Cerebellar cortex (tissue), 1 donor: ENCODE data around the gene DUSP7.
A peak's percentile ranks its signal among the peaks of the same experiment; 100 is the strongest.

Source experiments
- DNase-seq: peaks from one replicate; pipeline ENCODE4 v3.0.0-alpha.2; 2015; ENCODE audit warnings: low spot score

Gene DUSP7

GRCh38 chr3:52068730-52069129 is 12.4 kb upstream of the DUSP7 start:
- DNase-seq: no peak

DNA sequence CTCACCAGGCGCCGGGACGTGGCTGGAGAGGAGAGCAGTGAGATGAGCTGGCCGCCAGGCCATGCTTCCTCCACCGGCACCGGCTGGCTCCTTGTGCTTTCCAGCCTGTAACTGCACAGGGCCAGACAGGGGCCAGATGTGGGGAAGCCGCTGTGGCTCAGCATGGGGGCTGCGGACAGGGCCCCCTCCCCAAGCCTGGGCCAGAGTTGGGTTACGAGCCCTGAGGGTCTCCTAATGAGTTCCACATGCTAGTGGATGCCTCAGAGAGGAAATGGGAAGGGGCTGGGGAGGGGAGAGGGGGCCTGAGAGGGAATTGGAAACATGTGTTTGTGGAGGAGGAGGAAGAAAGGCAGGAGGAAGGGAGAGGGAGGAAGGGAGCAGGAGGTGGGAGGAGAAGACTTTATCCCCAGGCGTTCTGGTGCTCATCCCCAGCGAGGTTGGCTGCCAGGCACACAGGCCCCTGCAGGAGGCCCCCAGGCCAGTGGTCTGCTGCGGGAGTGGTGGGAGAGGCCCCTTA is 11.7 kb upstream of the DUSP7 start:
- no peak for DNase-seq

- DNase-seq: no peak
These were observed 11.2 kb upstream of the DUSP7 start for GRCh38 chr3:52067526-52067925.

DNA sequence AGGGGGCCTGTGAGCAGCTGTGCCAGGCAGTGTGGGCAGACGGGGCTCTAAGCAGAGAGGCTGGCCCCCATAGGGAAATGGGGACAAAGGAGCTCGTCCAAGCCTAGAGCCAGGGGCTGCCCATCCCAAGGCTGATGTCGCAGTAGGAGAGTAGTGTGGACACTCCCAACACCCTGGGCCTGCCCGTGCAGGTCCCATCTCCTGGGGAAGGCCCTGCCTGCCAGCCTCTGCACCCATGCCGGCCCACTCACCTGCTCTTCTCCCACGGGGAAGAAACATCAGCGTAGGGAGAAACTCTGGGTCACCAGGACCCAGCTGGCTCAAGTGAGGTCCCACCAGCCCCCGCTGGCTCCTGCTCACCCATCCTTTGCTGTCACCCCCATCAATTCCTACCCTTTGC is 10.7 kb upstream of the DUSP7 start:
- no peak for DNase-seq

- DNase-seq: no peak
These were observed 8.9 kb upstream of the DUSP7 start for GRCh38 chr3:52065264-52065756.

GRCh38 chr3:52064561-52064960 is 8.2 kb upstream of the DUSP7 start:
- DNase-seq: no peak

DNA sequence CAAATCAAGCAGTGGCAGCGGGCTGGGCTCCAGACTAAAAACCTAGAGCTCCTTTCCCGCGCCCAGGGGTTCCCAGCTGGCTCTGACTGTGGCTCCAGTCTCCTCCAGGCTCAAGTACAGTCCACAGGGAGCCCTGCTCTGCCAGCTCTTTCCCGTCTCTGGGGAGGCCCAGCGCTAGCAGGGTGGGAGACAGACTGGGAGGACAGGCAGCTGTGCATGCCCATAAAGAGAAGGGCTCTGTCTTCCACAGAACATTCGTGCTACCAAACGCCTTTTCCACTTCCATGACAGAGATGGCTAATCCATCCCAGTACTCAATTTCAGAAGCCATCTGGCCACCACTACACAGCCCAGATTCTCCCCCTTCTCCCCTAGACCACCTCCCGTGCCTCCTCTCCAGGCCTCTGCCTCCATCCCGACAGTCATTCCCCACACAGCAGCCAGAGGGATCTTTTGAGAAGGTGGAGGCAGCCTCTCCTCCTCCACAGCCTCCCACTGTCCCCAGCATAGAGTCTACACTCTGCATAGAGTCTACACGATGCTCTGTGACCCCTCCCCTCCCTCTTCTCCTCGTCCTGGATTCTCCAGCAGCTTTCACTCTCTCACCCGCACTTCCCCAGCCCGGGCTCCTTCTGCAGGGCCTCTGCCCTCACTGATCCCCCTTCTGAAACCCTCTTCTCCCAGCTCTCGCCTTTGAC is 6.8 kb upstream of the DUSP7 start:
- DNase-seq: no peak

- no peak for DNase-seq
These were observed 6.1 kb upstream of the DUSP7 start for GRCh38 chr3:52062505-52062904.

DNA sequence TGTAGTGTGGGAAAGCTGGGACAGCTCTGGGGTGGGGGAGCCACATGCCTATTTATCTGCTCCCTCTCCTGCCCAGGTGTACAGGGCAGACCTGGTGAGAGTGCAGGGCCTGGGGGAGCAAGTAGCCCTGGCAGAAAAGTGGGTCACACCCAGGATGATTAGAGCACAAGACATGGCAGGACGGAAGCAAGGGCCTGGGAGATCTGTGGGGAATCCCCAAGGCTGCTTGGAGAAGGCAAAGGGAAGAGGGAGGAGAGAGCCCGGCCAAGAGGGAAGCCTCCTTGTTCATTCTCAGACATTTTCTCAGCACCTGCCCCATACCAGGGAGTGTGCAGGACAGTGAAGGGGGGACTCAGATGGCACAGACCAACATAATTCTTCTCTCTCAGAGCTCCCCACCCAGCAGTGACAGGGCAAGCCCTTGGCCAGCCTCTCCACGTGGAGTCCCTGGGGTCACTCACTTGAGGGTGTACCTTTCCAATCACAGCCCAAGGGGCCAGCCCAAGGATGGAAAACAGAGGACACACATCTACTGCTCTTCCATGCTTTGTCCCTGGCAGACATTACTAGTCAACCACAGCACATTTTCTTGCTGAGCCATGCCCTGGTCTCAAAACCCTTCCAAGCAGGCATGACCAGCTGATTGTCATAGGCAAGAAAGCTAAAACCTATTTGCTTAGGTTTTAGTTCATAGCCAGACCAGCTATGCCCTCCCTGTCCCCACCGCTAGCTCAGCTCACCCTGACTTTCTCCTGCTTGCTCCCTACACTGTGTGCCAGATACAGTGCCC is 4.9 kb upstream of the DUSP7 start:
- DNase-seq: no peak

- DNase-seq: no peak
These were observed 3.4 kb upstream of the DUSP7 start for GRCh38 chr3:52059781-52060180.

DNA sequence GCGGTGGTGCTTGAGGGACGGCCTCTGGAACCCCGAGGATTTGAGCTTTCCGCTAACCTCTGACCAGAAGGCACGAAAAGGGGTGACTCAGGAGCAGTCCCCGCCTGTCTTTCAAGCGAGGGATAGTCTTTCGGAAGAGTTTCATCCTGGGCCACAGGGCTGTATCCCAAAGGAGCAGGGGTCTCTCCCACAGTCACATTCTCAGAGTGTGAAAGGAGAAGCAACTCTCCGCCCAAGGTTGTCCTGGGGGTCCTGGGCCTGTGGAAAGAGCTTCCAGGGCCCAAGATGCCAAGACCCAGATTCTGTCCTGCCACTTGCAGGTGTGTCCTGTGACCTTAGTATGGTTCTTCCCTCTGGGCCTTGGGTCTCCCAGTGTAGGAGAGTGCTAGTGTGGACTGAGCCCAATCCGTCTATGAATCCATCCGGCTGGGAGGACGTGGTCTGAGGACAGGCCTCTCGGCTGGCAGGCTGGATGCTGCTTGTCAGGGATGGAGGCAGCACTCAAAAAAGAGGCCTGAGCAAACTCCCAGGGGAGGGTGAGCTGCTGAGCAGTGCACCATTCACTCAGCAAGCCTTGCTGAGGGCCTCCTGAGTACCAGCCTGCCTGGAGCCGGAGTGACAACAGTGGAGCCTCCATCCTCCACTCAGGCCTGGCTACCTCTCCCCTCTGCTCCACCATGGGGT is 1.6 kb upstream of the DUSP7 start:
- DNase-seq: no peak

GRCh38 chr3:52056968-52057811 is 819 bp upstream of the DUSP7 start:
- peak; percentile 100 for DNase-seq

DNA sequence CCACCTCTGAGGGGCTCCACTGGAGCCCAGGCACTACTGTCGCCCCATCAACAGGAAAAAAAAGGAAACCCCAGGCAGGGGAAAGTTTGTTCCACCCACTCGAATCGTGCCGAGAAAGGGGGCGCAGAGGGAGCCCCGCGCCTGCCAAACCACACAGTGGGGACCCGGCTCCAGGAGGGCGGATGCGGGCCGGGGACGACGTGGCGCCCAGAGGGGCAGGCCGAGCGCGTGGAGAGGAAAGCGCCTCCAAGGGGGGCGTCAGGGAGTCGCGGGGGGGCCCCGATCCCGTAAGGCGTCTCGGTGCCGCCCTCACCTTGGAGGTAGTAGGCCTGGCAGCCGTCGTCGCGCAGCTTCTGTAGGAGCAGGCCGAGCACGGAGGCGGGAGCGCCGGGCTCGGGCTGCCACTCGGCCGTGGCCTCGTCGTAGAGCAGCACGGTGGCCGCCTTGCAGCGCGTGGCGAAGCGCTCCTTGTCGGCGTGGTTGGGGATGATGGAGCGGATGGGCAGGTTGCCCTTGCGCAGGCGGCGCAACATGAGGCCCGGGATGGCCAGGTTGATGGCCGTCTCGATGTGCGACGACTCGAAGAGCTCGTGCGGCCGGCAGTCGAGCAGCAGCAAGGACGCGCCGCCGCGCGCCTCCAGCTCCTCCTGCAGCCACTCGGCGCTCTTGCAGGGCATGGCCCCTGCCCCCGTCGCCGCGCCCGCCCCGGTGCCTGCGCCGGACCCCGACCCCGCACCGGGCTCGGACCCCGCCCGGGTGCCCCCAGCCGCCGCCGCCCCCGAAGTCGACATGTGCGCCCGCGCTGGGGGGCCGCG is 627 bp downstream of the DUSP7 start:
- DNase-seq: peak; percentile 57

DNA sequence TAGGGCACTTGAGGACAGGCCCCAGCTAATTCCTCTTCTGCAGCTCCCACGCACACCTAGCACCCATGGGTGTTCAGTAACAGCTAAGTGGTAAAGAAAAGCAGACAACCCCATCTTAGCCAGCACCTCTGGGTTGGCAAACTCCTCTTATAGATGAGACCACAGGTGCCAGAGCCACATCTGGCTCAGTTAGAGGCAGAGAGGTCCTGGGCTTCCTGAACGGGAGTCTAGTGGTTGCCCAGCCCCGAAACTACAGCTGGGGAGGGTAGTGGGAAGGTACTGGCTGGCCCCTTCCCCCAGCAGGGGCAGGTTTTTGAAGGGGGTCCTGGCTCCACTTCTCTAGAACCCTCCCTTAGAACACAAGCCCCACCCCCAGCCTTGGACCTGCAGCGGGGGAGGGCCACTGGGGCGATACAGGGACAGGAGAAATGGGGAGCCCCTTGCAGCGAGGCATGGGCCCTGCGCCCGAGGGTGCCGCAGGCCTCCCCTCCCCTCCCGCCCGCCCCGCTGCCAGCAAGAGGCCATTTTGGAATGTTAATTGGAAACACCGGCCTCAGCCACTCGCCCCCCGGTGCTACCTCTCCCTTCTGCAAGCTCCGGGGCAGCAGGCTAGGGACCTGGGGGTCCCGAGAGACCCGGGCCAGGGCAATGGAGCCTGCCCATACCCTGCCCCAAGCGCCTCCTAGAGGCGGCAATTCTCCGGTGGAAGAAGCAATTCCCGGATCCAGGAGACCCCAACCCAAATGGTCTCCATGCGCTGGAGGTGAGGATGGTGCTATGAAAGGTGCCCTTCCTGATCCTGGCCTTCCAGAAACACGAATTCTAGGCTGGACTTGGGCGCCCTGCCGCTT is 1.5 kb downstream of the DUSP7 start:
- DNase-seq: no peak

DNA sequence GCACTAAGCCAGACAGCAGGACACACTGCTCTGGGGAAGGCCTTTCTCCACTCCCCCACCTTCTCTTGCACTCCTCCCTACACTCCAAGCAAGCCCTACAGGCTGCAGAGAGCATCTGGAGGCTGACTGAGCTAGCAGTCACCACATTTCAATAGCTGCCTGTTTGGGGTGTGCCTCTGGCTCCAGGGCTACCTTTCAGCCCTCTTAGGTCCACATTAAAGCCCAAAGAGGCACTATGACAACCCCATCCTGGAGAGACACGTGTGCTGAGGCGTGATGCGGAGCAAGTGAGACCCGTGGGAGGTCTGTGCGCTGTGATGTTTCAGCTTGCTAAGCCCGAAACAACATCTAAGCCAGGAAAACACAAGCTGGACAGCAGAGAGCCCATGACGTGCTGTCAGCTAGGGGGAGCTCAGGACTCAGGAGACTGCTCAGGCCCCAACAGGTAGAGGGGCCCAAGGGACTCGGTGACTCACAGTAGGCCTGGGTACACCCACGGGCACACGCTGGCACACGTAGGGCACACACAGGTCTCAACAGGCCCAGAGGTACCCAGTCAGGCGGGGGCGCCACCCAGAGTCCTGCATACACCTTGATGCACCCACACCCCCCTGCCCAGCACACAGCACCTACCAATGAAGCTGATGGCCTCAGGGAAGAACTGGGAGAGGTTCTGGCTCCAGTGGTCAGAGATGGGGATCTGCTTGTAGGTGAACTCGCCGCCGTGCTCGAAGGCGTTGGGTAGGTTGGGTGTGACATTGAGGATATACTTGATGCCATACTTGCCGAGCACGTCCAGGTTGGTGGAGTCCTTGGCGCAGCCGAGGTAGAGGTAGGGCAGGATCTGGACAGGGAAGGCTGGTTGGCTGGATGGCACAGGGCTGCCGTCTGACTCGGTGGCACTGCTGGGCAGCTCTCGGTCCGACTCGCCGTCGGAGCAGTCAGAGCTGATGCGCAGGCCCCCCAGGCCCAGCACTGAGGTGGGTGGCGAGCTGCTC is 2.8 kb downstream of the DUSP7 start:
- DNase-seq: peak; percentile 56

DNA sequence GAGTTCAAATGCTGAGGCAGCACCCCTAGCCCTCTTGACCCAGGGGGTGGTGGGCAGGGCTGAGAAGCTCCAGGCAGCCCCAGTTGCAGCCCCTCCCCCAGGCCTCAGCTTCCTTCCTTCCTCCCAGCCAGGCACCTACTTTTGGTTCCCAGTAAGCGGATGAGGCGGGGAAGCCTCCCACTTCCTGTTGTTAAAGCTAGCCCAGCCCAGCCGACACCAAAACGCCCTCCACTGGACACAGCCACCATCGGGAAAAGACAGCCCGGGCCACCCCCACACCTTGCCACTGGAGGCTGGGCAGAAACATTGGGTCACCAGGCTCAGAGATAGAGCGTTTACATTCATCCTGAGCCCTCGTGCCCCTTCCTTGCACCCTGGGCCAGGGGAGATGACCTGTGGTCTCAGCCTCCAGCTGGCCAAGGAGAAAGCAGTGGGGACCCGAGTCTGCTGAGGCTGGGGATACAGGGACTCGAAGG is 3.5 kb downstream of the DUSP7 start:
- no peak for DNase-seq

- no peak for DNase-seq
These were observed 4.9 kb downstream of the DUSP7 start for GRCh38 chr3:52051444-52051843.

DNA sequence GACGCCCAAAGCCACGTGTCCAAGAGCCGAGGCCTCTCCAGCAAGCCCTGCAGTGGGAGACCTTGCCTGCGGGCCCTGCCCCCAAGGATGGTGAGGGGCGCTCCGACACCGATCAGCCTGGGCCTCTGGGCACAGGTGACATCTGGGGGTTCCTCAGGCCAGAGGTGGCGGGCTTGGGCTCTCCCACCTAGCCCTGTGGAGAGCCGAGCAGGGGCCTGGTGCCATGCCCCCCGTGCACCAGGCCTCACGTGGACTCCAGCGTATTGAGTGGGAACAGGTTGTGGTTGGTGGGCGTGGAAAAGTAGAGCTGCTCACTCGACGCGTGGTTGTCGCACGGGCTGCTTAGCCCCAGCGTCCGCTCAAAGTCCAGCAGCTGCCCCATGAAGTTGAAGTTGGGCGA is 5.8 kb downstream of the DUSP7 start:
- DNase-seq: no peak
